Measurements from ENCODE around the gene C17orf107.

- TF ChIP-seq, protein P1, sequence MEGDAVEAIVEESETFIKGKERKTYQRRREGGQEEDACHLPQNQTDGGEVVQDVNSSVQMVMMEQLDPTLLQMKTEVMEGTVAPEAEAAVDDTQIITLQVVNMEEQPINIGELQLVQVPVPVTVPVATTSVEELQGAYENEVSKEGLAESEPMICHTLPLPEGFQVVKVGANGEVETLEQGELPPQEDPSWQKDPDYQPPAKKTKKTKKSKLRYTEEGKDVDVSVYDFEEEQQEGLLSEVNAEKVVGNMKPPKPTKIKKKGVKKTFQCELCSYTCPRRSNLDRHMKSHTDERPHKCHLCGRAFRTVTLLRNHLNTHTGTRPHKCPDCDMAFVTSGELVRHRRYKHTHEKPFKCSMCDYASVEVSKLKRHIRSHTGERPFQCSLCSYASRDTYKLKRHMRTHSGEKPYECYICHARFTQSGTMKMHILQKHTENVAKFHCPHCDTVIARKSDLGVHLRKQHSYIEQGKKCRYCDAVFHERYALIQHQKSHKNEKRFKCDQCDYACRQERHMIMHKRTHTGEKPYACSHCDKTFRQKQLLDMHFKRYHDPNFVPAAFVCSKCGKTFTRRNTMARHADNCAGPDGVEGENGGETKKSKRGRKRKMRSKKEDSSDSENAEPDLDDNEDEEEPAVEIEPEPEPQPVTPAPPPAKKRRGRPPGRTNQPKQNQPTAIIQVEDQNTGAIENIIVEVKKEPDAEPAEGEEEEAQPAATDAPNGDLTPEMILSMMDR (IDR thresholded peaks at IDR 0.05 in 4 of 5, conservative IDR thresholded peaks at IDR 0.05 in 1 of 5) = no peak
- TF ChIP-seq POLR2A (IDR thresholded peaks at IDR 0.05) = no peak
Measured at GRCh38 chr17:4900231-4901107, 1.1 kb downstream of the C17orf107 start.
